NB4 (cell line): ENCODE results near the gene USP17L13.
"Not testable (repeated sequence)": the region's sequence is repeated elsewhere in the genome, so short reads cannot be mapped to it uniquely, and the experiment has no call there.

Experiments used
- CTCF ChIP-seq: IDR thresholded peaks from one replicate; pipeline ENCODE4 v1.5.1; 2012; ENCODE audit warnings: low read depth, low read length
- MYC ChIP-seq: IDR thresholded peaks from 2 replicates; pipeline ENCODE4 v1.6.1; 2011; ENCODE audit warnings: low read depth, low read length
- POLR2A ChIP-seq: IDR thresholded peaks from 2 replicates; pipeline ENCODE4 v1.6.1; 2011; ENCODE audit warnings: mild to moderate bottlenecking; ENCODE audit not compliant: insufficient read length; ENCODE audit errors: extremely low read depth

GRCh38 chr4:9243579-9243978 is 18.9 kb downstream of the USP17L13 start, which contains the start of gene USP17L17:
- not testable (repeated sequence) for TF ChIP-seq CTCF, POLR2A, MYC
